Fibroblast of pulmonary artery (primary cell): Measurements from ENCODE around the gene SLC39A11.
"Not testable (repeated sequence)": the region's sequence is repeated elsewhere in the genome, so short reads cannot be mapped to it uniquely, and the experiment has no call there.

ENCODE experiments used
- DNase-seq: peaks from one replicate; pipeline ENCODE4 v3.0.0-alpha.2; 2010; ENCODE audit warnings: low read depth
- H3K4me3 ChIP-seq: replicated peaks from 2 replicates; pipeline ENCODE4 v1.5.1; 2011; ENCODE audit warnings: low read depth, mild to moderate bottlenecking, control low read depth, low read length, moderate library complexity
- TF ChIP-seq, protein P1 (sequence below): IDR thresholded peaks from 2 replicates; pipeline ENCODE4 v1.5.1; 2011; ENCODE audit warnings: mild to moderate bottlenecking, control low read depth, low read length, inconsistent platforms; ENCODE audit errors: missing control alignments

The SLC39A11 gene

DNA sequence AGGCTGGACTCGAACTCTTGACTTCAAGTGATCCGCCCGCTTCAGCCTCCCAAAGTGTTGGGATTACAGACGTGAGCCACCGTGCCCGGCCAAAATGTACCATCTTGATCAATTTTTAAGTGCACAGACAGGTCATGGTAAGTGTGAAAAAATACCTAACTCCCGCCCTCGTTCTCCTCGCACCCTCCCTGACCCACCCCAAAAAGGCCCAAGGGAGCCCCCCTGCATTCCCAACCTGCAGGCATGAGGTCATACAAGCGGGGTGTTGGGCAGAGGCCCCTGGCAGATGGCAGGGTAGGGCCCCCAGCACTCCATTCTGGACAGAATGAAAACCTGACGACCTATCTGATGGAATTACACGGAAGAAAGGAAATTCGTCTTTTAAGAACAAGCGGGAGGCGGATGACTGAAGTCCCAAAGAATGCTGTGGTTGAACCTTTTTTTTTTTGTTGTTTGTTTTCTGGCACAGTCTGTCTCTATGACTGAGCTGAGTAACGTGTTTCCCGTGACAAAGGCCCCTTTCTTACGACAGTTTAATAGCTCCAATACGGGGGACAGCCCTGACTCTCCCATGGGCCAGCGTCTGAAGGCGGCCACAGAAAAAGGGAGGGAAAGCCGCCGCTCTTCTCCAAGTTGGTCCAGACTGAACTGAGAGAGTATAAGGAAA, 376.4 kb downstream of the SLC39A11 start:
- no peak overlapping the region for H3K4me3 ChIP-seq
- peak; percentile 97 for DNase-seq
- TF ChIP-seq, protein P1, sequence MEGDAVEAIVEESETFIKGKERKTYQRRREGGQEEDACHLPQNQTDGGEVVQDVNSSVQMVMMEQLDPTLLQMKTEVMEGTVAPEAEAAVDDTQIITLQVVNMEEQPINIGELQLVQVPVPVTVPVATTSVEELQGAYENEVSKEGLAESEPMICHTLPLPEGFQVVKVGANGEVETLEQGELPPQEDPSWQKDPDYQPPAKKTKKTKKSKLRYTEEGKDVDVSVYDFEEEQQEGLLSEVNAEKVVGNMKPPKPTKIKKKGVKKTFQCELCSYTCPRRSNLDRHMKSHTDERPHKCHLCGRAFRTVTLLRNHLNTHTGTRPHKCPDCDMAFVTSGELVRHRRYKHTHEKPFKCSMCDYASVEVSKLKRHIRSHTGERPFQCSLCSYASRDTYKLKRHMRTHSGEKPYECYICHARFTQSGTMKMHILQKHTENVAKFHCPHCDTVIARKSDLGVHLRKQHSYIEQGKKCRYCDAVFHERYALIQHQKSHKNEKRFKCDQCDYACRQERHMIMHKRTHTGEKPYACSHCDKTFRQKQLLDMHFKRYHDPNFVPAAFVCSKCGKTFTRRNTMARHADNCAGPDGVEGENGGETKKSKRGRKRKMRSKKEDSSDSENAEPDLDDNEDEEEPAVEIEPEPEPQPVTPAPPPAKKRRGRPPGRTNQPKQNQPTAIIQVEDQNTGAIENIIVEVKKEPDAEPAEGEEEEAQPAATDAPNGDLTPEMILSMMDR = no peak

DNA sequence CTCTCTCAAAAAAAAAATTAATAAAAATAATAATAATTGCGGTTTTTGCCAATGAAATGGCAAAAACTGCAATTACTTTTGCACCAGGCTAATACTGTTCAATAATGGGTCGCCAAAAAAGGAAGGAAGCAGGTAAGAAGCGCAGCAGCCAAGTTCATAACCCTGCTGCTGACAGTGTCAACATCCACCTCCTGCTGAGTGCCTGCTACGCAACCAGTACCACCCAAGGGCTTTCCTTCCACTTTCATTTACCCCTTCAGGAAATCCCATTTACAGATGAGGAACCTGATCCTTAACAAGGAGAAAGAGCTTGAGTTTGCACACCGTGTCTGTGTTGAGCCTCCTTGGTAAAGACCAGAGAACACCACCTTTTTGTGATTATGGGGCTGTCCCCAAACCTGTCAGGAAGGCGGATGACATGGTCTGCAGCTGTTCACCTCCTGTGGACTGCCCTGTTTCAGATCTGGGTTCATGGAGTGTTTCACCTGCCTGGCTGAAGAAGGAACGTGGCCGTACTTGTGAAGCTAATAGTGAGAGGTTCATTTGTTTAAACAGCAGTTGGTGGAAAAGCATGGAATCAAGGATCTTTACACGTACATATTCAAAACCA, 378.0 kb downstream of the SLC39A11 start:
- TF ChIP-seq, protein P1 = no peak
- DNase-seq = no peak
- no peak overlapping the region for H3K4me3 ChIP-seq

DNA sequence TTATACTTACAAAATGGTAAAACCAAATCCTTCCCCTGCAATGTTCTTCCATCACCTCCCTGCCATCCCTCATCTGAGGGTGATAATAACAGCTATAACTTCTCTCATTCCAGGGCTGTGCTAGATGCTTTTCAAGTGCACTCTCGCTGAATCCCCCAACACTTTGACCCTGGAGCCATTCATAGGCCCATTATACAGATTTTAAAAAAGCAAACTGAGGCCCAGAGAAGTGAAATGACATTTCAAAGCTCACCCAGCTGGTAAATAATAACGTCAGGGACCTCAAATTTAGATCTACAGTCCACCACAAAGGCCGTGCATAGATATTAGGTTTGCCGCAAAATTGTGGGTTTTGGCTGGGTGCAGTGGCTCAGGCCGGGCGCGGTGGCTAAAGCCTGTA, 378.8 kb downstream of the SLC39A11 start:
- TF ChIP-seq, protein P1 = no peak
- H3K4me3 ChIP-seq = no peak overlapping the region
- DNase-seq = no peak

DNA sequence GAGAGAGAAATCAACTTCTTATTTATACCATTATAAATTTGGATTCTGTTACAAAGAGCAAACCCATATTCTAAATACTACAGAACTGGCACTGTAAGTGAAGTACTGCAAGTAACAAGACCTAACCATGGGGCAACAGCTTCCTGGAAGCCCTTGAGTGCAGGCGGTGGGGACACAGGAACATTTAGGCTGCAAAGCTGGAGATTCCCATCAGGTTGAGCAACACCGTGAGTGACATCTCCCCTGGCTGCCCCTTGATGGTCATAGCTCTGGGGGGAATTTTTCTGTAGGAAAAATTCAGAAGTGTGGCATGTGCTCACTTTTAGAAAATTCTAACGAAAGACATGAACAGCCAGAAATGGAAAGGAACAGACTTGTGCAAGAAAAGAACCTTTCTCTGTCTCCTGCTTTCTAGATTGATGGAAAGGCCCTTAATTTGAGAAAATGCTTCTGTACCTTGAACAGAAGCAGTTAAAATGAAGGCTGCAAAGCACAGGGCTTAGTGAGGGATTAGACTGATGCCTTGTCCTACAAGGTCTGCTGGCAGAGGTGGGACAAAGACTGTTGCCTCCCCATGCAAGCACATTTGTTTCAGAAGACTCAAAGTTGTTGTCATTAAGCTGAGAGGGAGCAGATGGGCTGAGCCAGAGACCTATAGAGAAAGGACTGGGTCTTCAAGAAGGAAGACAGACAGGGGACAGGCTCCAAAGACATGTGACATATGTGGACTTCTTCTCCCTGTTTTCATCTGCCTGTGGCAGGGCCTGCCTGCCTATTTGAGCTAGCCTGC, 380.8 kb downstream of the SLC39A11 start:
- H3K4me3 ChIP-seq = no peak overlapping the region
- no peak for DNase-seq
- TF ChIP-seq, protein P1 = no peak

DNA sequence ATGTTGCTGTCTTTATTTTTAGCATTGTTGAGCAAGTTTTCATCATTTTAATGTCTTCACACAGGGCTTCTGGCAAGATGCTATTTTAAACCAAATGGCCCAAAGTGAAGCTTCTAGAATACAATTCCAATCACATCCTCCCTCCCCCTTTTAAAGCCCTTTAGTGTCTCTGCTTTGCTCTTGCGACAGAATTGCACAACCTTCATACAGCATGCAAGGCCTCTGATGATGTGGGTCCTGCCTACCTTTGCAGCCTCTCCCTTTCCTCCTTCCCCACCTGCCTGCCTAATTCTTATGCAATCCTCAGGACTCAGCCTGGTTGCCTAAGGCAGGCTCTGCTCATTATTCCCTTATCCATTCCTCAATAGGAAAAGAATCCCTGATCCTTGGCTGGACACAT, 381.7 kb downstream of the SLC39A11 start:
- peak; percentile 38 for DNase-seq
- TF ChIP-seq, protein P1 = no peak
- no peak overlapping the region for H3K4me3 ChIP-seq

DNA sequence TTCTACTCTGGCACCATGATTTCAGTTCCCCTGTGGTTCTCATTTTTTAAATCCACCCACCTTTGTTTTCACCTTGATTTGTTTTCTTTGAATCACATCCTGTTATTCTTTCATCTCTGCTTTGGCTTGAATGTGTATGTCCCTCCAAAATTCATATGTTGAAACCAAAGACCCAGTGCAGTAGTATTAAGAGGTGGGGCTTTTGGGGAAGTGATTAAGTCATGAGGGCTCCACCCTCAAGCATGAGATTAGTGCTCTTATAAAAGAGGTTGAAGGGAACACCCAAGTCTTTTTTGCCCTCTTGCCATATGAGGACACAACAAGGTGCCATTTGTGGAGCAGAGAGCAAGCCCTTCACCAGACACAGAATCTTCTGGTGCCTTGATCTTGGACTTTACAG, 382.3 kb downstream of the SLC39A11 start:
- TF ChIP-seq, protein P1 = no peak
- H3K4me3 ChIP-seq = no peak overlapping the region
- DNase-seq = no peak

DNA sequence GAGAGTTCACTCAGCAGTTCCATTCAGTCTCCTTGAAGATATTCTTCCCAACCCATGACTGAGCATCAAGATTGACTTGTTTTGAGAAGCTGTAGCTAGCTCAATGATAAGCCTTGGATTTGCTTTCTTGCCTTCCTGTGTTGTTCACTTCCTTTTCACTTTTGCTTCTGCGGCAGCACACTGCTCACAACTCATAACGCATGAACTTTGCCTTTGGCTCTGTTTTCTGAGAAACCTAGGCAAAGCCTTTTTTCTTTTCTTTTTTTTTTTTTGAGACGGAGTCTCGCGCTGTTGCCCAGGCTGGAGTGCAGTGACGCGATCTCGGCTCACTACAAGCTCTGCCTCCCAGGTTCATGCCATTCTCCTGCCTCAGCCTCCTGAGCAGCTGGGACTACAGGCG, 383.8 kb downstream of the SLC39A11 start:
- not testable (repeated sequence) for DNase-seq, H3K4me3 ChIP-seq
